HL-60 (cell line): Measurements from ENCODE around the gene PXK.
A peak's percentile ranks its signal among the peaks of the same experiment; 100 is the strongest.

Source experiments
- GABPA ChIP-seq: IDR thresholded peaks from 2 replicates; pipeline ENCODE4 v1.6.1; 2012; ENCODE audit warnings: low read depth
- SPI1 ChIP-seq: IDR thresholded peaks from 2 replicates; pipeline ENCODE4 v1.6.1; 2012; ENCODE audit warnings: low read depth, mild to moderate bottlenecking, borderline replicate concordance
- TF ChIP-seq, protein P1 (sequence below): IDR thresholded peaks from one replicate; pipeline ENCODE4 v1.5.1; 2011; ENCODE audit warnings: low read length, control low read depth, inconsistent platforms; ENCODE audit not compliant: insufficient read depth

DNA sequence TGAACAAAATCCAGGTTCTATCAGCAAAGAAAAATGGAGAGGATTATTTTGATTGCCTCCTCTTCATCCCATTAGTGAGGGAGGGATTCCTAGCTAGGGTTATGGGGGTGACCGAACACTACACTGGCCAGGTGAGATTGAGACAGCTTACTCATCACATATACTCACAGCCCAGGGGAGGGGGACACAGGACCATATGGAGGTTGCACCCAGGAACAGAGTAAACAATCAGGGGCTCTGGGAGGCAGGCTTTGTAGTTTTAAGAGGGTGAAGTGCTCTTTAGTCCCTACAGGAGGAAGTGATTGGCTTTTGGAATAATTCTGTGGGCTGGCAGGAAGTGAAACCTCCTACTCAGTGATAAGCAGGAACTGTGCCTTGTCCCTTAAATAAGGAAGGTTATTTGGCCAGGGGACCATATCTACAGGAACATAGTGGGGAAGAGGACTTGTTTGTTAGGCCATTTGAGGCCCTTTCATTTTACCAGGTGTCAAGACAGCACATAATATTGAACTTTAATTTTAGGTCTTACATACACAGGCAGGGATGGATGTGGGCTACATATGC lies 141.7 kb downstream of the PXK start:
- TF ChIP-seq, protein P1, sequence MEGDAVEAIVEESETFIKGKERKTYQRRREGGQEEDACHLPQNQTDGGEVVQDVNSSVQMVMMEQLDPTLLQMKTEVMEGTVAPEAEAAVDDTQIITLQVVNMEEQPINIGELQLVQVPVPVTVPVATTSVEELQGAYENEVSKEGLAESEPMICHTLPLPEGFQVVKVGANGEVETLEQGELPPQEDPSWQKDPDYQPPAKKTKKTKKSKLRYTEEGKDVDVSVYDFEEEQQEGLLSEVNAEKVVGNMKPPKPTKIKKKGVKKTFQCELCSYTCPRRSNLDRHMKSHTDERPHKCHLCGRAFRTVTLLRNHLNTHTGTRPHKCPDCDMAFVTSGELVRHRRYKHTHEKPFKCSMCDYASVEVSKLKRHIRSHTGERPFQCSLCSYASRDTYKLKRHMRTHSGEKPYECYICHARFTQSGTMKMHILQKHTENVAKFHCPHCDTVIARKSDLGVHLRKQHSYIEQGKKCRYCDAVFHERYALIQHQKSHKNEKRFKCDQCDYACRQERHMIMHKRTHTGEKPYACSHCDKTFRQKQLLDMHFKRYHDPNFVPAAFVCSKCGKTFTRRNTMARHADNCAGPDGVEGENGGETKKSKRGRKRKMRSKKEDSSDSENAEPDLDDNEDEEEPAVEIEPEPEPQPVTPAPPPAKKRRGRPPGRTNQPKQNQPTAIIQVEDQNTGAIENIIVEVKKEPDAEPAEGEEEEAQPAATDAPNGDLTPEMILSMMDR: no peak
- TF ChIP-seq GABPA (no peak), SPI1 (peak; percentile 72)
